NCI-H1694 treated with DMSO at 0.1 percent for 48 hours (cell line): ENCODE data around the gene NFATC1.
A peak's percentile ranks its signal among the peaks of the same experiment; 100 is the strongest.
"Not testable (repeated sequence)": the region's sequence is repeated elsewhere in the genome, so short reads cannot be mapped to it uniquely, and the experiment has no call there.

Experiments used
- DNase-seq: peaks from one replicate; lab custom pipeline; 2025; lab: John Stamatoyannopoulos, UW

The NFATC1 gene

GRCh38 chr18:79375441-79376154, 20.1 kb upstream of the NFATC1 start:
- DNase-seq: no peak

GRCh38 chr18:79376661-79377060, 19.1 kb upstream of the NFATC1 start:
- DNase-seq: not testable (repeated sequence)

GRCh38 chr18:79377187-79377891, 18.4 kb upstream of the NFATC1 start:
- no peak for DNase-seq

- DNase-seq: peak; percentile 33
Measured at GRCh38 chr18:79378536-79379250, 17.0 kb upstream of the NFATC1 start.

- DNase-seq: no peak
Measured at GRCh38 chr18:79379251-79379905, 16.4 kb upstream of the NFATC1 start.

GRCh38 chr18:79379931-79380815, 15.6 kb upstream of the NFATC1 start:
- no peak for DNase-seq

GRCh38 chr18:79380816-79381806, 14.6 kb upstream of the NFATC1 start:
- DNase-seq: peak; percentile 19

- DNase-seq: no peak
Measured at GRCh38 chr18:79381811-79382311, 13.9 kb upstream of the NFATC1 start.

- DNase-seq: no peak
Measured at GRCh38 chr18:79382681-79383387, 12.9 kb upstream of the NFATC1 start.

GRCh38 chr18:79383388-79384056, 12.2 kb upstream of the NFATC1 start:
- no peak for DNase-seq

GRCh38 chr18:79384151-79384807, 11.5 kb upstream of the NFATC1 start:
- no peak for DNase-seq

GRCh38 chr18:79384834-79385233, 10.9 kb upstream of the NFATC1 start:
- DNase-seq: no peak

- DNase-seq: no peak
Measured at GRCh38 chr18:79385326-79385707, 10.4 kb upstream of the NFATC1 start.

GRCh38 chr18:79385708-79386341, 9.9 kb upstream of the NFATC1 start:
- peak; percentile 55 for DNase-seq

GRCh38 chr18:79386547-79386946, 9.2 kb upstream of the NFATC1 start:
- DNase-seq: no peak

- DNase-seq: no peak
Measured at GRCh38 chr18:79387214-79387613, 8.5 kb upstream of the NFATC1 start.

GRCh38 chr18:79387615-79388014, 8.1 kb upstream of the NFATC1 start:
- no peak for DNase-seq

GRCh38 chr18:79388043-79388442, 7.7 kb upstream of the NFATC1 start:
- DNase-seq: no peak
